Measurements from ENCODE around the gene HYI.
"Not testable (repeated sequence)": the region's sequence is repeated elsewhere in the genome, so short reads cannot be mapped to it uniquely, and the experiment has no call there.

HYI gene

DNA sequence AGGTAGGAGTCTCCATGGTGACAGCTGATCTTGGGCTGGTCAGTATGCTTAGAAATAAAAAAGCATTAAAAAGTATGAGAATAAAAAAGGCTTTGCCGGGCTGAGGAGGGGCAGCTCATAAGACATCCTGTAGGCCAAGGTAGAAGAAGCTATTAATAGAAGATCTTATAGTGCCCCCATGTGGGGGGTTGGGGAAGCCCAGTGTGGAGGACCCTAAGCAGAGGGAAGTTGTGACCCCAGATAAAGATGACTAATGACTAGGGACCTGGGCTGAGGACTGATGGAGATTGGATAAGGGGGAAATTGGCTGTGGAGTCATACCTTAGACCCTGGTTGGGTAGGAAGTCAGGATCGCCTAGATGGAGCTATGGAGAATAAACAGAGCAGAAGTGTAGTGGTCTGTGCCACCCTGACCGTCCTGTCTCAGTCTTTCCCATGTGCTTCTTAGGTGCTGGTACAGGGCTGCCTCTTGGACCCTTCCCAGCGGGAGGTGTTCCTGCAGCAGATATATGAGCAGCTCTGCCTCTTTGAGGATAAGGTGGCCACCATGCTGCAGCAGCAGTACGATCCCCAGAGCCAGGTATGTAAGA lies 39.0 kb downstream of the HYI start:
- H2AFZ ChIP-seq (ENCODE audit: low read length, unreplicated experiment) = no peak overlapping the region
- H3K27me3 ChIP-seq (ENCODE audit: insufficient read depth, low read length) = no peaks in the 10 kb centered on the region
- H3K79me2 ChIP-seq (ENCODE audit: control insufficient read depth, insufficient read depth, low read length, unreplicated experiment) = no peaks in the 10 kb centered on the region
- no peak overlapping the region for H3K4me3 ChIP-seq (ENCODE audit: low read depth, low read length)
- no peak overlapping the region for H3K27ac ChIP-seq (ENCODE audit: low read depth, low read length)
- H3K4me1 ChIP-seq (ENCODE audit: control insufficient read depth, insufficient read depth, low read length, unreplicated experiment) = no peaks in the 10 kb centered on the region
- H3K36me3 ChIP-seq (ENCODE audit: insufficient read depth, low read length) = peaks cover 7% of the 10 kb centered on the region

DNA sequence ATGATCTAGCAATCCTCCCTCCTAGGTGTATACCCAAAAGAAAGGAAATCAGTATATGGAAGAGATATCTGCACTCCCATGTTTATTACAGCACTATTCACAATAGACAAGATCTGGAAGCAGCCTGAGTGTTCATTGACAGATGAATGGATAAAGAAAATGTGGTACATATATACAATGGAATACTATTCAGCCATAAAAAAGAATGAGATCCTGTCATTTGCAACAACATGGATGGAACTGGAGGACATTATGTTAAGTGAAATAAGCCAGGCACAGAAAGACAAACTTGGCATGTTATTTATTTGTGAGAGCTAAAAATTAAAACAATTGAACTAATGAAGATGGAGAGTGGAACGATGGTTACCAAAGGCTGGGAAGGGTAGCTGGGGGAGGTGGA lies 40.3 kb downstream of the HYI start:
- H3K4me1 ChIP-seq (ENCODE audit: control insufficient read depth, insufficient read depth, low read length, unreplicated experiment); H3K27me3 ChIP-seq (ENCODE audit: insufficient read depth, low read length); H3K79me2 ChIP-seq (ENCODE audit: control insufficient read depth, insufficient read depth, low read length, unreplicated experiment); H2AFZ ChIP-seq (ENCODE audit: low read length, unreplicated experiment); H3K4me3 ChIP-seq (ENCODE audit: low read depth, low read length); H3K27ac ChIP-seq (ENCODE audit: low read depth, low read length): not testable (repeated sequence)
- peaks cover 13% of the 10 kb centered on the region for H3K36me3 ChIP-seq (ENCODE audit: insufficient read depth, low read length)

DNA sequence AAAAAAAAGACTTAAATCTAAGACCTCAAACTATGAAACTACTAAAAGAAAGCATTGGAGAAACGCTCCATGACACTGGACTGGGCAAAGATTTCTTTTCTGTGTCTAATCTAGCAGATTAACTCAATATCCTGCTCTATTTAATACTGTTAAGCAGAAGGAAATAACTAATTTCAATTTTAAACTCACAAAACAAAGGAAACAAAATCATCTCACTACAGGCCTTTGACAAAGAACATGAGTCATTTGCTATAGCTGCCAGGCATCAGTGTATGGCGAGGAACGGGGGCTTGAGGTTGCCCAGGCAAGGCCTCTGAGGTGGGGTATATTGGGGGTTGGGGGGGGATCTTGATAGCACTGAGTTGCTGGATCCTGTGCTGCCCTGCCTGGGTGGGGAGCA lies 43.2 kb downstream of the HYI start:
- Histone ChIP-seq H3K4me1 (ENCODE audit: control insufficient read depth, insufficient read depth, low read length, unreplicated experiment) (no peaks in the 10 kb centered on the region), H3K27me3 (ENCODE audit: insufficient read depth, low read length) (no peaks in the 10 kb centered on the region), H3K27ac (ENCODE audit: low read depth, low read length) (no peak overlapping the region), H3K4me3 (ENCODE audit: low read depth, low read length) (no peak overlapping the region), H3K36me3 (ENCODE audit: insufficient read depth, low read length) (peaks cover 16% of the 10 kb centered on the region), H2AFZ (ENCODE audit: low read length, unreplicated experiment) (no peak overlapping the region), H3K79me2 (ENCODE audit: control insufficient read depth, insufficient read depth, low read length, unreplicated experiment) (no peaks in the 10 kb centered on the region)

DNA sequence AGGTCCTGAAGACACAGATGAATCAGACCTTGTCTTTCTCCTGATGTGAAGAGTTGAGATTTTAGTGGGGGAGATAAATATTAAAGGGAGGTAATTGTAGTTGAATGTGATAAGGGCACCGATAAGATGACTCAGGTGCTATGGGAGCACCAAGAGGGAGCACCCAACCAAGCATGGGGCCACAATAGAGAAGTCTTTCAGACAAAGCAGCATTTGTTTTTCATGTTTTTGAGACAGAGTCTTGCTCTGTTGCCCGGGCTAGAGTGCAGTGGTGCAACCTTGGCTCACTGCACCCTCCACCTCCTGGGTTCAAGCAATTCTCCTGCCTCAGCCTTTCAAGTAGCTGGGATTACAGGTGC lies 47.9 kb downstream of the HYI start:
- peaks cover 8% of the 10 kb centered on the region for H3K79me2 ChIP-seq (ENCODE audit: control insufficient read depth, insufficient read depth, low read length, unreplicated experiment)
- H3K36me3 ChIP-seq (ENCODE audit: insufficient read depth, low read length) = peaks cover 26% of the 10 kb centered on the region

DNA sequence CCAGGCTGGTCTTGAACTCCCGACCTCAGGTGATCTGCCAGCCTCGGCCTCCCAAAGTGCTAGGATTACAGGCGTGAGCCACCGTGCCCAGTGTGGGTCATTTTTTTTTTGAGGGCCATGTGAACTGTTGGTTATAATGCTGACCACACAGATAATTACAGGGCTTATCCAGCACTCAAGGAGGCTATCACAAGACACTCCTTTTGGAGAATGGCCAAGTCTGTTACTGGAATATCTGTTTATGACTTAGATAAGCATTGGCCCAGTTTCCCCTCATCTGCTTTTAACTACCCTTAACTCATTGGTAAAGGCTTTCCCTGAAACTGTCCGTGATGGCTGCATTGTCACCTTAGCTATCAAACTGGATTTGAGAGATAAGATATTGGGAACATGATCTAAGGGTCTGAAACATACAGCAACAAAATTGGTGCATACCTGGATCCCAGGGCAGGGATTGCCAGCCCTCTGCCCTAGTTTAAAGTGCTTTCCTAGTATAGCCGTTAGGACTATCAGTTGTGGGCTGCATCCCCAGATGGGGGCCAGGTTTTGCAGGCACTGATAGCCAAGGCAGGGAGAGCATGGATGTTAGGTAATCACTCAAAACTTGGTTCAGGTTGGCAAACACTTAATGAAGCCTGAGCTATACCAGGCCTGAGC lies 48.4 kb downstream of the HYI start:
- Histone ChIP-seq H3K79me2 (ENCODE audit: control insufficient read depth, insufficient read depth, low read length, unreplicated experiment) (peaks cover 9% of the 10 kb centered on the region), H3K4me3 (ENCODE audit: low read depth, low read length) (no peak overlapping the region), H3K27me3 (ENCODE audit: insufficient read depth, low read length) (no peaks in the 10 kb centered on the region), H3K4me1 (ENCODE audit: control insufficient read depth, insufficient read depth, low read length, unreplicated experiment) (no peaks in the 10 kb centered on the region), H3K27ac (ENCODE audit: low read depth, low read length) (no peak overlapping the region), H3K36me3 (ENCODE audit: insufficient read depth, low read length) (peaks cover 26% of the 10 kb centered on the region), H2AFZ (ENCODE audit: low read length, unreplicated experiment) (no peak overlapping the region)

More for the DNA sequence above, 47.9 kb downstream of the HYI start:
- Histone ChIP-seq H3K4me1 (ENCODE audit: control insufficient read depth, insufficient read depth, low read length, unreplicated experiment) (no peaks in the 10 kb centered on the region), H3K4me3 (ENCODE audit: low read depth, low read length) (no peak overlapping the region), H2AFZ (ENCODE audit: low read length, unreplicated experiment) (no peak overlapping the region), H3K27ac (ENCODE audit: low read depth, low read length) (no peak overlapping the region), H3K27me3 (ENCODE audit: insufficient read depth, low read length) (no peaks in the 10 kb centered on the region)

DNA sequence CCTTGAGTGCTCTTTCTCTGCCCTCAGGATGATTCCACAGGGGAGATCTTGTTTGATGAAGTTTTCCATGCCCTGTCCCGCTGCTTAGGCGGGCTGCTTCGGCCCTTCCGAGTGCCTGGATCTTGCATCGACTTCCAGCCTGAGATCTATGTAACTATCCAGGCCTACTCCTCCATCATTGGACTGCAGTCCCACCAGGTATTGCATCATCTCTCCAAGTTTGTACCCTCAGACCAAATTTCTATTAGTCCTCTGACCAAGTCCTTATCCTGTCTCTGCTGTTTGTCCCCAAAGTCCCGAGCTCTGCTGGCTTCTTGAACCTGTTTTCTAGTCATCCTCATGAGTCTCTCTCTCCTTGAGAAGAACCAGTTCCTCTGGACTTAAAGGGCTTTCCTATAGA lies 49.4 kb downstream of the HYI start:
- no peaks in the 10 kb centered on the region for H3K4me1 ChIP-seq (ENCODE audit: control insufficient read depth, insufficient read depth, low read length, unreplicated experiment)
- no peak overlapping the region for H2AFZ ChIP-seq (ENCODE audit: low read length, unreplicated experiment)
- no peak overlapping the region for H3K27ac ChIP-seq (ENCODE audit: low read depth, low read length)
- peaks cover 9% of the 10 kb centered on the region for H3K79me2 ChIP-seq (ENCODE audit: control insufficient read depth, insufficient read depth, low read length, unreplicated experiment)
- no peaks in the 10 kb centered on the region for H3K27me3 ChIP-seq (ENCODE audit: insufficient read depth, low read length)
- no peak overlapping the region for H3K4me3 ChIP-seq (ENCODE audit: low read depth, low read length)
- H3K36me3 ChIP-seq (ENCODE audit: insufficient read depth, low read length) = peaks cover 22% of the 10 kb centered on the region

DNA sequence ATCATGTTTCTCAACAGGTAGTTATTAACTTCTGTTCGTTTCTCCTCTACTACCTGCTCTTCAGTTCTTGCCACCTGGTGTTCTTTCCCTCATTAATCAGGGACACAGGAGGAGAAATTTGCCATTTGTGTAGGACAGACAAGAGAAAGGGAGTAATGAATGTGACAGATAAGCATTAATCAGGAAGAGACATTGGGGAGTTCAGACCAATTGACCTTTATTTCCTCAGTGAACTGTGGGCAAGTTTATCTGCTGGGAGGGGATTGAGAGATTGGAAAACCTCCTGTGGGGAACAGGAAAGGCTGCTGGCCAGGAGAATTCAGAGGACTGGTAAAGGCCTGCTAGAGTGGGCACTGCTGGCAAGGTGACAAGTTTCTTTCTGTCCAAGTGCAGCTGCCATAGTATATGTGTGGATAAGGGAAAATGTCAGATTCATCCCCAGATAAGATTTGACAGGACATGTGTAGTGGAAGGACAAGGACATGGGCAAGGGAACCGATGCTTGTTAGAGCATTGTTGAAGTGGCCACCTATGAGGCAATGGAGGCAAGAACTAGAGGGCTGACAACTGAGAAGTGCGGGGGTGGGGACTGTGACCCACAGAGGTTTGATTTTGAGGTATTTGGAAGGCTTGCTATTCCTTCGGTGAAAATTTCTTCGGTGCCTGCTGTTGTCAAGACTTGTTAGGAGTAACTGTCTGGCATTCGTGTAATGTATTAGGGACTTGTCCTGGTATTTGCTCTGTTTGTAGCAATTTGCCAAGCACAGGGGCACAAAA lies 51.5 kb downstream of the HYI start:
- no peaks in the 10 kb centered on the region for H3K4me1 ChIP-seq (ENCODE audit: control insufficient read depth, insufficient read depth, low read length, unreplicated experiment)
- H3K79me2 ChIP-seq (ENCODE audit: control insufficient read depth, insufficient read depth, low read length, unreplicated experiment) = peaks cover 15% of the 10 kb centered on the region
- peaks cover 17% of the 10 kb centered on the region for H3K36me3 ChIP-seq (ENCODE audit: insufficient read depth, low read length)
- H3K27me3 ChIP-seq (ENCODE audit: insufficient read depth, low read length) = no peaks in the 10 kb centered on the region
- H3K4me3 ChIP-seq (ENCODE audit: low read depth, low read length) = no peak overlapping the region
- no peak overlapping the region for H3K27ac ChIP-seq (ENCODE audit: low read depth, low read length)
- no peak overlapping the region for H2AFZ ChIP-seq (ENCODE audit: low read length, unreplicated experiment)
